H9 (cell line): Measurements from ENCODE around the gene ERVK3-1. TPM values are rescaled to one million over a fixed set of nuclear protein-coding genes. Genes with fewer than 3 reads are reported as not detected.

ENCODE experiments used
- DNase-seq: peaks from one replicate; pipeline ENCODE4 v3.0.0-alpha.2; 2017
- H2AFZ ChIP-seq: one replicate; pipeline ENCODE4 v1.6.1; 2013; ENCODE audit warnings: mild to moderate bottlenecking, low read length, control low read depth, moderate library complexity
- H2AK5ac ChIP-seq: 2 replicates; pipeline ENCODE4 v1.6.1; 2013; ENCODE audit warnings: low read length, control low read depth, mixed read lengths; ENCODE audit not compliant: insufficient read length
- H2BK120ac ChIP-seq: one replicate; pipeline ENCODE4 v1.6.1; 2013; ENCODE audit warnings: low read depth, mild to moderate bottlenecking, low read length, control low read depth, inconsistent platforms; ENCODE audit not compliant: poor library complexity, severe bottlenecking
- H2BK12ac ChIP-seq: 2 replicates; pipeline ENCODE4 v1.6.1; 2013; ENCODE audit warnings: low read length, control low read depth, mixed read lengths, low read depth; ENCODE audit not compliant: insufficient read length
- H2BK15ac ChIP-seq: 2 replicates; pipeline ENCODE4 v1.6.1; 2013; ENCODE audit warnings: low read depth, low read length, control low read depth
- H2BK20ac ChIP-seq: one replicate; pipeline ENCODE4 v1.6.1; 2013; ENCODE audit warnings: low read depth, mild to moderate bottlenecking, low read length, control low read depth, inconsistent platforms; ENCODE audit not compliant: poor library complexity, severe bottlenecking
- H2BK5ac ChIP-seq: 2 replicates; pipeline ENCODE4 v1.6.1; 2013; ENCODE audit warnings: low read length, control low read depth, mixed read lengths; ENCODE audit not compliant: insufficient read length
- H3K14ac ChIP-seq: 2 replicates; pipeline ENCODE4 v1.6.1; 2013; ENCODE audit warnings: low read length, control low read depth; ENCODE audit not compliant: insufficient read depth
- H3K18ac ChIP-seq: 2 replicates; pipeline ENCODE4 v1.6.1; 2013; ENCODE audit warnings: low read depth, mild to moderate bottlenecking, mixed read lengths, low read length, control low read depth; ENCODE audit not compliant: insufficient read length
- H3K23ac ChIP-seq: 2 replicates; pipeline ENCODE4 v1.6.1; 2013; ENCODE audit warnings: low read length, control low read depth, mixed read lengths, low read depth; ENCODE audit not compliant: insufficient read length
- H3K23me2 ChIP-seq: 2 replicates; pipeline ENCODE4 v1.6.1; 2013; ENCODE audit warnings: low read depth, mild to moderate bottlenecking, mixed read lengths, low read length, control low read depth; ENCODE audit not compliant: insufficient read length, poor library complexity, severe bottlenecking
- H3K27ac ChIP-seq: 2 replicates; pipeline ENCODE4 v1.5.1; 2013; ENCODE audit warnings: low read length, control low read depth, mixed read lengths, low read depth; ENCODE audit not compliant: insufficient read length
- H3K27me3 ChIP-seq: 2 replicates; pipeline ENCODE4 v1.6.1; 2013; ENCODE audit warnings: low read length, control low read depth, inconsistent platforms; ENCODE audit not compliant: insufficient read depth
- H3K4ac ChIP-seq: 2 replicates; pipeline ENCODE4 v1.6.1; 2013; ENCODE audit warnings: low read depth, mild to moderate bottlenecking, control low read depth, inconsistent platforms, low read length, moderate library complexity
- H3K4me1 ChIP-seq: 2 replicates; pipeline ENCODE4 v1.6.1; 2013; ENCODE audit warnings: low read length, control low read depth, inconsistent platforms; ENCODE audit not compliant: insufficient read depth
- H3K4me2 ChIP-seq: 2 replicates; pipeline ENCODE4 v1.6.1; 2013; ENCODE audit warnings: low read length, control low read depth, mixed read lengths; ENCODE audit not compliant: insufficient read length, insufficient read depth
- H3K56ac ChIP-seq: 2 replicates; pipeline ENCODE4 v1.6.1; 2013; ENCODE audit warnings: low read depth, mild to moderate bottlenecking, mixed read lengths, low read length, control low read depth; ENCODE audit not compliant: insufficient read length
- H3K79me1 ChIP-seq: 2 replicates; pipeline ENCODE4 v1.6.1; 2013; ENCODE audit warnings: low read depth, mild to moderate bottlenecking, moderate library complexity, low read length, control low read depth, inconsistent platforms; ENCODE audit not compliant: insufficient read depth, poor library complexity, severe bottlenecking
- H3K79me2 ChIP-seq: 2 replicates; pipeline ENCODE4 v1.6.1; 2013; ENCODE audit warnings: low read length, control low read depth, inconsistent platforms; ENCODE audit not compliant: insufficient read depth
- H3K9ac ChIP-seq: 2 replicates; pipeline ENCODE4 v1.6.1; 2013; ENCODE audit warnings: low read length, control low read depth, mixed read lengths; ENCODE audit not compliant: insufficient read length; ENCODE audit errors: extremely low read depth
- H3K9me3 ChIP-seq: one replicate; pipeline ENCODE4 v1.6.1; 2013; ENCODE audit warnings: low read depth, low read length, inconsistent platforms; ENCODE audit not compliant: control insufficient read depth
- H3T11ph ChIP-seq: one replicate; pipeline ENCODE4 v1.6.1; 2013; ENCODE audit warnings: mild to moderate bottlenecking, low read length, control low read depth, inconsistent platforms
- H4K20me1 ChIP-seq: one replicate; pipeline ENCODE4 v1.6.1; 2013; ENCODE audit not compliant: control insufficient read depth, insufficient read length, insufficient read depth
- H4K5ac ChIP-seq: 2 replicates; pipeline ENCODE4 v1.6.1; 2013; ENCODE audit warnings: low read depth, mild to moderate bottlenecking, mixed read lengths, low read length, control low read depth; ENCODE audit not compliant: insufficient read length
- H4K8ac ChIP-seq: replicated peaks from 2 replicates; pipeline ENCODE4 v1.6.1; 2013; ENCODE audit warnings: low read length, control low read depth, mixed read lengths, low read depth; ENCODE audit not compliant: insufficient read length
- H4K91ac ChIP-seq: 2 replicates; pipeline ENCODE4 v1.6.1; 2013; ENCODE audit warnings: low read depth, mild to moderate bottlenecking, moderate library complexity, mixed read lengths, low read length, control low read depth; ENCODE audit not compliant: insufficient read length
- H3K27ac Mint-ChIP-seq, 3 experiments: 2 replicates in 2 of 3; 3 replicates in 1 of 3; pipeline ENCODE4 v1.8.0; 2020 to 2021; ENCODE audit warnings: mixed read lengths in 3 of 3, mild to moderate bottlenecking in 1 of 3, moderate library complexity in 1 of 3
- H3K27me3 Mint-ChIP-seq: 2 replicates; pipeline ENCODE4 v1.8.0; 2021; ENCODE audit warnings: low read depth, mild to moderate bottlenecking, moderate library complexity, mixed read lengths
- H3K36me3 Mint-ChIP-seq, 3 experiments: 2 replicates in 2 of 3; 3 replicates in 1 of 3; pipeline ENCODE4 v1.8.0; 2020 to 2021; ENCODE audit warnings: low read depth in 3 of 3, mixed read lengths in 3 of 3; ENCODE audit not compliant: insufficient read depth in 1 of 3
- H3K4me1 Mint-ChIP-seq, 2 experiments: 2 replicates each; pipeline ENCODE4 v1.8.0; 2020; ENCODE audit warnings: mixed read lengths in 2 of 2
- H3K4me3 Mint-ChIP-seq, 2 experiments: 2 replicates in 1 of 2; 3 replicates in 1 of 2; pipeline ENCODE4 v1.8.0; 2020 to 2021; ENCODE audit warnings: mild to moderate bottlenecking in 2 of 2, mixed read lengths in 2 of 2, moderate library complexity in 1 of 2
- H3K9me3 Mint-ChIP-seq, 2 experiments: 2 replicates in 1 of 2; 3 replicates in 1 of 2; pipeline ENCODE4 v1.8.0; 2020; ENCODE audit warnings: mild to moderate bottlenecking in 2 of 2, mixed read lengths in 2 of 2, moderate library complexity in 1 of 2
- CTCF ChIP-seq: fragments of 200-600 bp; sonication (generic); conservative IDR thresholded peaks from 3 replicates; pipeline ENCODE4 v1.8.0; 2021; ENCODE audit warnings: antibody characterized with exemption, mild to moderate bottlenecking
- WGBS: extraction: QIAGEN DNeasy Blood & Tissue Kit; methylation state at CpG from one replicate; pipeline ENCODE4 v1.1.7; 2013; ENCODE audit warnings: missing lambda C conversion rate, low lambda C conversion rate, mixed read lengths; ENCODE audit not compliant: insufficient read length; ENCODE audit errors: extremely low coverage; 5-methylcytosine and 5-hydroxymethylcytosine counted together
- total RNA-seq: library from RNA; stranded (reverse); gene quantifications from 2 replicates; pipeline ENCODE4 v1.2.1, GENCODE V29; 2021

Gene ERVK3-1
- total RNA-seq, 1 experiment from 2014 or later: 43.7 TPM

GRCh38 chr19:58325311-58326022, 20.3 kb downstream of the ERVK3-1 start:
- H3T11ph ChIP-seq: no peak overlapping the region
- no peaks in the 10 kb centered on the region for H3K79me1 ChIP-seq
- no peaks in the 10 kb centered on the region for H3K79me2 ChIP-seq
- no CpG with 5 or more reads among the region's 6 CpGs for WGBS
- peaks cover 5% of the 10 kb centered on the region for H4K20me1 ChIP-seq
- H2BK15ac ChIP-seq: no peak overlapping the region
- Mint-ChIP-seq H3K27ac (no peak overlapping the region), H3K36me3 (no peaks in the 10 kb centered on the region; a peak in 1 of 7 replicates), H3K4me3 (no peak overlapping the region), H3K9me3 (no peaks in the 10 kb centered on the region), H3K4me1 (peaks cover 4 to 5% of the 10 kb centered on the region in 2 experiments; a peak in 3 of 4 replicates), H3K27me3 (no peaks in the 10 kb centered on the region)
- no peak overlapping the region for H3K56ac ChIP-seq
- no peak overlapping the region for H3K4ac ChIP-seq
- H2AK5ac ChIP-seq: no peak overlapping the region
- TF ChIP-seq CTCF: no peak
- peak overlapping the region; percentile 86 for H3K4me2 ChIP-seq
- H2BK20ac ChIP-seq: no peak overlapping the region
- no peak overlapping the region for H2BK5ac ChIP-seq
- H4K8ac ChIP-seq: no peak overlapping the region
- H3K27ac ChIP-seq: no peak overlapping the region
- no peak overlapping the region for H2AFZ ChIP-seq
- peaks cover 10% of the 10 kb centered on the region for H3K23me2 ChIP-seq
- DNase-seq: no peak
- H3K23ac ChIP-seq: no peak overlapping the region
- no peak overlapping the region for H2BK12ac ChIP-seq
- peak overlapping the region; percentile 50 for H3K9ac ChIP-seq
- no peaks in the 10 kb centered on the region for H3K27me3 ChIP-seq
- H2BK120ac ChIP-seq: no peak overlapping the region
- H4K91ac ChIP-seq: no peak overlapping the region
- no peaks in the 10 kb centered on the region for H3K9me3 ChIP-seq
- H3K14ac ChIP-seq: no peak overlapping the region
- H3K18ac ChIP-seq: no peak overlapping the region
- no peak overlapping the region for H4K5ac ChIP-seq
- H3K4me1 ChIP-seq: no peaks in the 10 kb centered on the region
